RWPE2 (cell line): ENCODE data around the gene TRPM8.
"Not testable (repeated sequence)": the region's sequence is repeated elsewhere in the genome, so short reads cannot be mapped to it uniquely, and the experiment has no call there.

ENCODE experiments used
- ATAC-seq: fragments of 200-7000 bp; cut with Tn5 transposase; 3 replicates; pipeline ENCODE4 v1.9.1; 2021; ENCODE audit warnings: low read depth
- DNase-seq: peaks from one replicate; pipeline ENCODE4 v3.0.0-alpha.2; 2020; ENCODE audit warnings: low spot score
- H3K27ac ChIP-seq: fragments of 450-650 bp; 2 replicates; pipeline ENCODE4 v1.5.1; 2017; ENCODE audit warnings: mild to moderate bottlenecking; ENCODE audit not compliant: poor library complexity, severe bottlenecking
- H3K27me3 ChIP-seq: fragments of 250-450 bp; sonication (Bioruptor Pico); 2 replicates; pipeline ENCODE4 v1.5.1; 2021; ENCODE audit warnings: mild to moderate bottlenecking, moderate library complexity; ENCODE audit not compliant: insufficient read depth, poor library complexity, severe bottlenecking
- H3K36me3 ChIP-seq: fragments of 250-450 bp; sonication (Bioruptor Pico); 2 replicates; pipeline ENCODE4 v1.5.1; 2020; ENCODE audit warnings: low read depth, mild to moderate bottlenecking, moderate library complexity
- H3K4me1 ChIP-seq: fragments of 250-450 bp; sonication (Bioruptor Pico); 2 replicates; pipeline ENCODE4 v1.5.1; 2021; ENCODE audit warnings: mild to moderate bottlenecking, moderate library complexity; ENCODE audit not compliant: insufficient read depth, poor library complexity, severe bottlenecking
- H3K4me3 ChIP-seq: fragments of 250-450 bp; sonication (Bioruptor Pico); 2 replicates; pipeline ENCODE4 v1.5.1; 2021; ENCODE audit warnings: mild to moderate bottlenecking, moderate library complexity; ENCODE audit not compliant: severe bottlenecking
- H3K9me3 ChIP-seq: fragments of 250-450 bp; sonication (Bioruptor Pico); 2 replicates; pipeline ENCODE4 v1.5.1; 2021; ENCODE audit warnings: mild to moderate bottlenecking, moderate library complexity; ENCODE audit not compliant: severe bottlenecking
- CTCF ChIP-seq: fragments of 450-650 bp; IDR thresholded peaks from one replicate; pipeline ENCODE4 v1.5.1; 2017; ENCODE audit warnings: mild to moderate bottlenecking, moderate library complexity; ENCODE audit not compliant: poor library complexity, severe bottlenecking

TRPM8 gene

DNA sequence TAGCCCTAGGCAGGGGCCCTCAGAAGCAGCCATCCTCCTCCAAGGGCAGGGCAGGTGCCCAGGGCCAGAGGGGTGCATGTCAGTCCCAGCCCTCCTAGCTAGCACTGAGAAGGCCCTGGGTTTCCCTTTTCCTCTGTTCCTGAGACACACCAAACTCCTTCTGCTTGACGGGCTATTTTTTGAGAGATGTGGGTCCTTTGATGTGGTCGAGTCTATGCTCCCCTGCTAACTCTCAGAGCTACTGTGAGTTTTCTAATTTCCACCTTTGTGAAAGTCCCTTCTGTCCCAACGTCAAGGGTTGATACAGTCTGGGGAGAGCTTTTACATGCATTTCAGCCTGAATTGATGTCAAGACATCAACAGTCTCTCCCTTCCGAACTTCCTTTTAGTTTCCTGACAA, 51.4 kb downstream of the TRPM8 start:
- Histone ChIP-seq H3K4me1 (no peaks in the 10 kb centered on the region), H3K27me3 (no peaks in the 10 kb centered on the region), H3K4me3 (no peak overlapping the region), H3K9me3 (no peaks in the 10 kb centered on the region), H3K36me3 (no peaks in the 10 kb centered on the region), H3K27ac (no peak overlapping the region)
- no peak for ATAC-seq
- DNase-seq, result no peak
- TF ChIP-seq CTCF, result no peak

GRCh38 chr2:233972460-233972859, 55.3 kb downstream of the TRPM8 start:
- DNase-seq, H3K4me3 ChIP-seq, H3K27me3 ChIP-seq, H3K36me3 ChIP-seq, H3K9me3 ChIP-seq, ATAC-seq, H3K27ac ChIP-seq: not testable (repeated sequence)
- peaks cover 23% of the 10 kb centered on the region for H3K4me1 ChIP-seq

DNA sequence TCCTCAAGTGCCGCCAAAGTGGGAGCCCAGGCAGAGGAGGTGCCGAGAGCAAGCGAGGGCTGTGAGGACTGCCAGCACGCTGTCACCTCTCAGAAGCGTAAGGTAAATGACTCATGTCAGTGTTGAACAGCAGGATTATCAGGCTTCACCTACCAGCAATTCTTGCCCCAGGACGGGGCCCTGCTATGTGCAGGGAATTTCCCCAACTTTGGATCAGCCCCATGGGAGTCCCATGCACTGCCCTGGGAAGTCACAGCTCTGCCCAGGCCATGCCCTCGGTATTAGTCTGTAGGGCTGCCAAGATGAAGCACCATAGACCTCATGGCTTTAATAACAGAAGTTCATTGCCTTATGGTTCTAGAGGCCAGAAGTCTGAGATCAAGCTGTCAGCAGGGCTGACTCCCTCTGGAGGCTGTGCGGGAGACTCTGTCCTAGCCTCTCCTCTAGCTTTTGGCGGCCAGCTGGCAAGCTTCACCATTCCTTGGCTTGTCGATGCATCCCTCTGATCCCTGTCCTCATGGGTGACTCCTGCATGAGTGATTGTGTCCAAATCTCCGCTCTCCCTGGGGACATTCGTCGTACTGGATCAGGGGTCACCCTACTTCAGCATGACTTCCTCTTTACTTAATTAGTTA, 55.9 kb downstream of the TRPM8 start:
- Histone ChIP-seq H3K4me3 (no peak overlapping the region), H3K27me3 (no peaks in the 10 kb centered on the region), H3K9me3 (no peaks in the 10 kb centered on the region), H3K4me1 (peaks cover 23% of the 10 kb centered on the region), H3K36me3 (no peaks in the 10 kb centered on the region), H3K27ac (no peak overlapping the region)
- ATAC-seq (no peak; the same call in 2 of the 3 replicates), DNase-seq (no peak)
- TF ChIP-seq CTCF, result no peak

DNA sequence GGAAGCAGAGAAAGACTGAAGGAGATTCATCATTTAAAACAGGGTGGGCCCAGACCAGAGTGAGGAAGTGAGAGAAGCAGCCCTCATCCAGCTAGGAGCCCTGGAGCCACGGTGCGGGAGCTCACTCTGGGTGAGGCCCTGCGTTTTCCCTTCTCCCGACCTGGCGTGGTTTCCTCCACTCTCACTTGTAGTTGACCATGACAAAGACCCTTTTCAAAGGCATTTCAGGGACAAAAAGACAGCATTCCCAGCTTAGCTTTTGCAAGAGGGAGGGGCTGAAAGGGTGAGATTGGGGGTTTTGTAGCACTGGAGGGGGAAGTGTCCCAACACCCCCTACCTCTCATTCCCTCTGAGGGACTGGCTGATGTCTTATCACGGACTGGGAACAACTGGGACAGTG, 56.6 kb downstream of the TRPM8 start:
- Histone ChIP-seq H3K36me3 (no peaks in the 10 kb centered on the region), H3K9me3 (no peaks in the 10 kb centered on the region), H3K4me1 (peaks cover 23% of the 10 kb centered on the region), H3K4me3 (no peak overlapping the region), H3K27me3 (no peaks in the 10 kb centered on the region), H3K27ac (peak overlapping the region; percentile 51)
- no peak for ATAC-seq
- DNase-seq, result no peak
- no peak for TF ChIP-seq CTCF

DNA sequence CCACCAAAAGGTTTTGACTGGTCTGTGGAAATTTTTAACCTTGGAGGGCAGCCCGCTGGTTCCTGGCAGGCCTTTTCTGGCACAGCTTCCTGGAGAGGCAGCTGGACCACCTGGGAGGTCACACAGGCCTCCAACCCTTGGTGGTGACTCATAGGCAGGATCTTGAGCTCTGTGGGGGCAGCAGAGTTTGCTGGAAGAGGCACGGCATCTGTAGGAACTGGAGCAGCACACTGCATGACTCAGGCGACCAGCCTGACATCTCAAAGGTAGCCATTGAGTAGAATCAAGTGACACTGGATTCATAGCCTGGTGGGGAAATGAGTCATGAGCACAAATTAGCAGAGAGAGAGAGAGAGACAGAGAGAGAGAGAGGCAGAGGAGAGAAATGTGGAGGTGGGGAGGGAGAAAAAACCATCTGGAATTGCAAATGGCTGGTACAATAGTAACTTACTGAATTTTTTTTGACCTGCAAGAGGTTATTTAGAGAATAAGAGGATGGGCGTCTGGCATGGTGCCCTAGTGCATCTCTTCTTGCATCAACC, 57.4 kb downstream of the TRPM8 start:
- H3K4me1 ChIP-seq, result peaks cover 25% of the 10 kb centered on the region
- H3K9me3 ChIP-seq, result no peaks in the 10 kb centered on the region
- H3K4me3 ChIP-seq, result no peak overlapping the region
- peak; percentile 90 for DNase-seq
- H3K27me3 ChIP-seq, result no peaks in the 10 kb centered on the region
- H3K27ac ChIP-seq, result peak overlapping the region; percentile 51
- no peaks in the 10 kb centered on the region for H3K36me3 ChIP-seq
- no peak for TF ChIP-seq CTCF
- peak; percentile 91 for ATAC-seq
